HepG2 (cell line): ENCODE data around the gene C12orf42. TPM values are rescaled to one million over a fixed set of nuclear protein-coding genes. Genes with fewer than 3 reads are reported as not detected.

Experiments used
- ATAC-seq: fragments of 200-7000 bp; cut with Tn5 transposase; 3 replicates; pipeline ENCODE4 v1.9.1; 2020; ENCODE audit warnings: mild to moderate bottlenecking, moderate library complexity
- BruUV-seq: library from RNA; stranded (reverse); fragments of 400-500 nt; replicated peaks from 2 replicates; lab custom pipeline; 2021; lab: Mats Ljungman, UMichigan
- CTCF ChIA-PET: fragments of 300-600 bp; formaldehyde crosslinking; extraction: SDS; loops from one replicate; lab custom pipeline; 2021; ENCODE audit warnings: low total read pairs, inconsistent platforms, low intra/inter-chr PET ratio; lab: Yijun Ruan, JAX
- POLR2A ChIA-PET: fragments of 350-600 bp; sonication (Branson Sonifier 250); formaldehyde crosslinking; loops from one replicate; lab custom pipeline; 2020; ENCODE audit warnings: antibody characterized with exemption, inconsistent platforms; lab: Yijun Ruan, JAX
- DNase-seq: peaks from one replicate; pipeline ENCODE4 v3.0.0-alpha.2; 2015; ENCODE audit warnings: low spot score
- FAIRE-seq: peaks from 3 replicates; lab custom pipeline; 2011; peaks lifted over from hg19 to GRCh38; lab: Jason Lieb, UNC
- H2AFZ ChIP-seq: one replicate; pipeline ENCODE4 v1.6.1; 2011; ENCODE audit warnings: low read length, inconsistent platforms
- H3K27ac ChIP-seq: fragments of 300-600 bp; 3 replicates; pipeline ENCODE4 v1.8.0; 2011; ENCODE audit warnings: mixed run types, mild to moderate bottlenecking, mixed read lengths, low read length, inconsistent platforms; ENCODE audit not compliant: insufficient read depth; ENCODE audit errors: extremely low read length
- H3K27me3 ChIP-seq, 2 experiments: fragments of 200-600 bp in 1 of 2; 2 replicates in 1 of 2; 3 replicates in 1 of 2; pipeline versions ENCODE4 v1.6.0 to v1.8.0; 2011; ENCODE audit warnings: low read length in 2 of 2, mild to moderate bottlenecking in 2 of 2, moderate library complexity in 2 of 2, inconsistent platforms in 1 of 2; ENCODE audit not compliant: insufficient read depth in 2 of 2, control insufficient read depth in 1 of 2
- H3K36me3 ChIP-seq, 2 experiments: fragments of 200-600 bp in 1 of 2; replicated peaks in 1 of 2; 2 replicates in 1 of 2; 3 replicates in 1 of 2; pipeline versions ENCODE4 v1.5.1 to v1.8.0; 2011; ENCODE audit warnings: low read length in 2 of 2, inconsistent platforms in 1 of 2; ENCODE audit not compliant: insufficient read depth in 2 of 2, control insufficient read depth in 1 of 2
- H3K4me1 ChIP-seq: 2 replicates; pipeline ENCODE4 v1.5.1; 2012; ENCODE audit warnings: low read length, inconsistent platforms; ENCODE audit not compliant: insufficient read depth
- H3K4me2 ChIP-seq: 2 replicates; pipeline ENCODE4 v1.6.0; 2011; ENCODE audit warnings: low read depth, low read length, inconsistent platforms
- H3K4me3 ChIP-seq, 3 experiments: fragments of 200-600 bp in 1 of 3; sonication (generic), shearing (Covaris generic) in 1 of 3; replicated peaks in 1 of 3; 2 replicates each; pipeline ENCODE4 v1.5.1; 2011 to 2016; ENCODE audit warnings: low read length in 3 of 3, inconsistent platforms in 2 of 3, low read depth in 2 of 3, mild to moderate bottlenecking in 2 of 3, control low read depth in 1 of 3, mixed read lengths in 1 of 3; ENCODE audit not compliant: insufficient read depth in 1 of 3
- H3K79me2 ChIP-seq: one replicate; pipeline ENCODE4 v1.6.1; 2011; ENCODE audit warnings: low read length, inconsistent platforms; ENCODE audit not compliant: insufficient read depth
- H3K9ac ChIP-seq: 2 replicates; pipeline ENCODE4 v1.6.0; 2011; ENCODE audit warnings: mild to moderate bottlenecking, low read depth, low read length, inconsistent platforms; ENCODE audit not compliant: insufficient read depth
- H3K9me3 ChIP-seq: 2 replicates; pipeline ENCODE4 v1.5.1; 2012; ENCODE audit warnings: mild to moderate bottlenecking, low read length
- H4K20me1 ChIP-seq: 2 replicates; pipeline ENCODE4 v1.6.0; 2011; ENCODE audit warnings: inconsistent platforms, mild to moderate bottlenecking, low read length, moderate library complexity; ENCODE audit not compliant: insufficient read depth
- CEBPB ChIP-seq: IDR thresholded peaks from 2 replicates; pipeline ENCODE4 v1.6.1; 2011; ENCODE audit warnings: low read depth, low read length, improper control_type of control experiment, borderline replicate concordance
- FOXJ3 ChIP-seq: sonication (generic); formaldehyde crosslinking; IDR thresholded peaks from 2 replicates; pipeline ENCODE4 v1.4.0; 2020; ENCODE audit warnings: missing genetic modification reagents, mild to moderate bottlenecking, borderline replicate concordance
- GABPB1 ChIP-seq: IDR thresholded peaks from 2 replicates; pipeline ENCODE4 v1.6.1; 2016; ENCODE audit warnings: mild to moderate bottlenecking, missing genetic modification reagents, moderate library complexity, missing compliant biosample characterization
- JUND ChIP-seq: sonication (generic); formaldehyde crosslinking; IDR thresholded peaks from 2 replicates; pipeline ENCODE4 v1.8.0; 2022; ENCODE audit warnings: mild to moderate bottlenecking, missing genetic modification reagents
- KLF15 ChIP-seq: sonication (generic); formaldehyde crosslinking; IDR thresholded peaks from 2 replicates; pipeline ENCODE4 v1.8.1; 2023; ENCODE audit warnings: borderline replicate concordance, mild to moderate bottlenecking, inconsistent platforms, missing genetic modification reagents, mixed read lengths
- MAFF ChIP-seq: IDR thresholded peaks from 2 replicates; pipeline ENCODE4 v1.6.1; 2011; ENCODE audit warnings: low read depth, low read length, improper control_type of control experiment
- MAX ChIP-seq: IDR thresholded peaks from 2 replicates; pipeline ENCODE4 v1.6.1; 2012; ENCODE audit warnings: inconsistent platforms
- MLXIP ChIP-seq: sonication (generic); formaldehyde crosslinking; IDR thresholded peaks from 2 replicates; pipeline ENCODE4 v1.9.0; 2021; ENCODE audit warnings: missing genetic modification reagents, borderline replicate concordance
- POGZ ChIP-seq: sonication (generic); formaldehyde crosslinking; IDR thresholded peaks from 2 replicates; pipeline ENCODE4 v1.4.0; 2020; ENCODE audit warnings: mild to moderate bottlenecking, missing genetic modification reagents
- PPARG ChIP-seq: conservative IDR thresholded peaks from 2 replicates; pipeline ENCODE4 v1.6.1; 2016; ENCODE audit warnings: missing biosample characterization, missing genetic modification reagents
- SMAD9 ChIP-seq: sonication (generic); formaldehyde crosslinking; IDR thresholded peaks from 2 replicates; pipeline ENCODE4 v1.5.1; 2020; ENCODE audit warnings: mild to moderate bottlenecking, missing genetic modification reagents
- ZNF20 ChIP-seq: sonication (generic); formaldehyde crosslinking; IDR thresholded peaks from 2 replicates; pipeline ENCODE4 v1.4.0; 2020; ENCODE audit warnings: mild to moderate bottlenecking, moderate library complexity, missing genetic modification reagents
- ZNF235 ChIP-seq: sonication (generic); formaldehyde crosslinking; IDR thresholded peaks from 2 replicates; pipeline ENCODE4 v1.8.1; 2023; ENCODE audit warnings: mild to moderate bottlenecking, missing genetic modification reagents, borderline replicate concordance
- ZNF263 ChIP-seq: sonication (generic); formaldehyde crosslinking; IDR thresholded peaks from 2 replicates; pipeline ENCODE4 v1.4.0; 2020; ENCODE audit warnings: missing genetic modification reagents
- ZNF431 ChIP-seq: sonication (generic); formaldehyde crosslinking; IDR thresholded peaks from 2 replicates; pipeline ENCODE4 v1.9.0; 2022; ENCODE audit warnings: missing genetic modification reagents, low read depth, mild to moderate bottlenecking, borderline replicate concordance
- ZNF510 ChIP-seq: sonication (generic); formaldehyde crosslinking; IDR thresholded peaks from 2 replicates; pipeline ENCODE4 v1.4.0; 2020; ENCODE audit warnings: low read depth, mild to moderate bottlenecking, missing genetic modification reagents
- ZNF558 ChIP-seq: sonication (generic); formaldehyde crosslinking; IDR thresholded peaks from 2 replicates; pipeline ENCODE4 v1.9.0; 2022; ENCODE audit warnings: mild to moderate bottlenecking, missing genetic modification reagents, borderline replicate concordance
- ZNF572 ChIP-seq: sonication (generic); formaldehyde crosslinking; IDR thresholded peaks from 2 replicates; pipeline ENCODE4 v1.5.1; 2020; ENCODE audit warnings: mild to moderate bottlenecking, missing genetic modification reagents
- ZNF577 ChIP-seq: sonication (generic); formaldehyde crosslinking; IDR thresholded peaks from 2 replicates; pipeline ENCODE4 v1.4.0; 2020; ENCODE audit warnings: mild to moderate bottlenecking, low read depth, missing genetic modification reagents, borderline replicate concordance
- WGBS: methylation state at CpG from one replicate; pipeline ENCODE4 v1.1.6; 2017; ENCODE audit warnings: low lambda C conversion rate; 5-methylcytosine and 5-hydroxymethylcytosine counted together
- in situ Hi-C: cut with HindIII; loops from 2 replicates; pipeline ENCODE4 v1.10.0; 2017; ENCODE audit warnings: low pct_unique_long_range_greater_than_20kb; ENCODE audit not compliant: extremely low pct_ligation_motif_present
- intact Hi-C: fragments of 100-400 bp; cut with micrococcal nuclease; formaldehyde crosslinking; loops from one replicate; pipeline ENCODE4 v1.10.0; 2022; ENCODE audit not compliant: unreplicated experiment
- polyA plus RNA-seq, 8 experiments: library from polyadenylated mRNA; depleted of rRNA in 3 of 8; stranded (reverse) in 7 of 8; unstranded in 1 of 8; fragments of >200 nt; fragmentation: Illumina TruSeq in 4 of 8; extraction: Trizol in 4 of 8; gene quantifications; 2 replicates each; pipeline versions ENCODE4 v1.2.1 to v1.2.3, GENCODE V29; 2011 to 2016; ENCODE audit warnings: low read depth in 4 of 8, missing spikeins in 1 of 8, mixed read lengths in 1 of 8; ENCODE audit not compliant: insufficient read depth in 1 of 8
- total RNA-seq, 5 experiments: library from RNA; depleted of rRNA; stranded (reverse); fragments of >200 nt; fragmentation: Illumina TruSeq; extraction: Trizol; gene quantifications; 2 replicates each; pipeline ENCODE4 v1.2.3, GENCODE V29; 2016; ENCODE audit warnings: low read depth in 1 of 5

Gene C12orf42
- total and polyA plus RNA-seq, 2 of the 13 experiments (the other 11 are each of a cell fraction or from before 2014, with no cell fraction given), result not detected

GRCh38 chr12:103501447-103501846 is 5.7 kb upstream of the C12orf42 start:
- DNase-seq (no peak), ATAC-seq (no peak), FAIRE-seq (no peak)
- H3K9ac ChIP-seq, result no peak overlapping the region
- H3K9me3 ChIP-seq, result no peaks in the 10 kb centered on the region
- H3K4me1 ChIP-seq, result no peaks in the 10 kb centered on the region
- no peak overlapping the region for H3K4me3 ChIP-seq
- no peaks in the 10 kb centered on the region for H3K79me2 ChIP-seq
- no peaks in the 10 kb centered on the region for H4K20me1 ChIP-seq
- in situ Hi-C loops, result no loop called here
- H3K4me2 ChIP-seq, result no peak overlapping the region
- BruUV-seq, result no TSS peak
- H3K27me3 ChIP-seq, result no peaks in the 10 kb centered on the region
- no peaks in the 10 kb centered on the region for H3K36me3 ChIP-seq
- ChIA-PET POLR2A (no interaction called here), CTCF (no interaction called here)
- no peak overlapping the region for H3K27ac ChIP-seq
- 52% methylated on average over 5 of the region's 5 CpGs for WGBS
- intact Hi-C loops, result no loop called here
- TF ChIP-seq ZNF558 (CRISPR knock-in tag) (no peak), CEBPB (peak; percentile 82), ZNF510 (CRISPR knock-in tag) (no peak)
- H2AFZ ChIP-seq, result no peak overlapping the region

GRCh38 chr12:103499571-103499970 is 3.8 kb upstream of the C12orf42 start:
- BruUV-seq, result no TSS peak
- intact Hi-C loops, result no loop called here
- no peaks in the 10 kb centered on the region for H3K9me3 ChIP-seq
- no peaks in the 10 kb centered on the region for H3K79me2 ChIP-seq
- DNase-seq, result no peak
- no peak overlapping the region for H3K9ac ChIP-seq
- ChIA-PET POLR2A (no interaction called here), CTCF (no interaction called here)
- peaks cover 3 to 10% of the 10 kb centered on the region in 2 experiments; a peak in 2 of 5 replicates for H3K27me3 ChIP-seq
- H3K36me3 ChIP-seq, result no peaks in the 10 kb centered on the region
- no peak overlapping the region for H3K27ac ChIP-seq
- H3K4me1 ChIP-seq, result no peaks in the 10 kb centered on the region
- H3K4me3 ChIP-seq, result no peak overlapping the region
- H2AFZ ChIP-seq, result no peak overlapping the region
- H4K20me1 ChIP-seq, result no peaks in the 10 kb centered on the region
- in situ Hi-C loops, result no loop called here
- no peak overlapping the region for H3K4me2 ChIP-seq
- ATAC-seq, result no peak
- FAIRE-seq, result no peak
- TF ChIP-seq MAFF, result no peak
- TF ChIP-seq ZNF431 (CRISPR knock-in tag), result no peak
- TF ChIP-seq KLF15 (CRISPR knock-in tag), result no peak
- TF ChIP-seq MAX, result no peak
- no peak for TF ChIP-seq ZNF235 (CRISPR knock-in tag)
- TF ChIP-seq POGZ (CRISPR knock-in tag), result no peak
- TF ChIP-seq FOXJ3 (CRISPR knock-in tag), result no peak
- no peak for TF ChIP-seq ZNF577
- TF ChIP-seq SMAD9 (CRISPR knock-in tag), result no peak
- no peak for TF ChIP-seq PPARG (CRISPR knock-in tag)
- no peak for TF ChIP-seq JUND (CRISPR knock-in tag)
- no peak for TF ChIP-seq GABPB1 (CRISPR knock-in tag)
- no peak for TF ChIP-seq MLXIP
- TF ChIP-seq ZNF572, result no peak
- TF ChIP-seq ZNF20 (CRISPR knock-in tag), result no peak
- TF ChIP-seq ZNF263, result no peak
